GM23338 (cell line): ENCODE data around the gene C11orf52. TPM values are rescaled to one million over a fixed set of nuclear protein-coding genes. Genes with fewer than 3 reads are reported as not detected.

Experiments used
- ATAC-seq: fragments of 200-7000 bp; cut with Tn5 transposase; 3 replicates; pipeline ENCODE4 v1.9.1; 2020
- DNase-seq: peaks from one replicate; pipeline ENCODE4 v3.0.0-alpha.2; 2015; ENCODE audit warnings: low spot score
- H2AFZ ChIP-seq: fragments of 200-600 bp; sonication (generic); 2 replicates; pipeline ENCODE4 v1.8.0; 2016; ENCODE audit warnings: antibody characterized with exemption, mild to moderate bottlenecking, moderate library complexity
- H3F3A ChIP-seq: fragments of 200-600 bp; sonication (generic); replicated peaks from 2 replicates; pipeline ENCODE4 v1.8.0; 2017; ENCODE audit warnings: antibody characterized with exemption, mixed run types, low read depth
- H3K27ac ChIP-seq: fragments of 200-600 bp; sonication (generic); 2 replicates; pipeline ENCODE4 v1.6.1; 2016; ENCODE audit warnings: low read depth
- H3K27me3 ChIP-seq: fragments of 200-600 bp; sonication (generic); 2 replicates; pipeline ENCODE4 v1.8.0; 2016; ENCODE audit warnings: mild to moderate bottlenecking, mixed run types, moderate library complexity; ENCODE audit not compliant: insufficient read depth
- H3K36me3 ChIP-seq: fragments of 200-600 bp; sonication (generic); 2 replicates; pipeline ENCODE4 v1.8.0; 2016; ENCODE audit warnings: mild to moderate bottlenecking; ENCODE audit not compliant: insufficient read depth
- H3K4me1 ChIP-seq: fragments of 200-600 bp; sonication (generic); 2 replicates; pipeline ENCODE4 v1.8.0; 2016; ENCODE audit warnings: mild to moderate bottlenecking, moderate library complexity; ENCODE audit not compliant: insufficient read depth
- H3K4me2 ChIP-seq: fragments of 200-600 bp; sonication (generic); 2 replicates; pipeline ENCODE4 v1.7.1; 2017; ENCODE audit warnings: mixed run types
- H3K4me3 ChIP-seq: fragments of 200-600 bp; sonication (generic); 2 replicates; pipeline ENCODE4 v1.6.1; 2016; ENCODE audit warnings: mixed run types
- H3K79me2 ChIP-seq: fragments of 200-600 bp; sonication (generic); replicated peaks from 2 replicates; pipeline ENCODE4 v1.8.0; 2017; ENCODE audit warnings: mild to moderate bottlenecking; ENCODE audit not compliant: insufficient read depth
- H3K9me2 ChIP-seq: fragments of 200-600 bp; sonication (generic); 2 replicates; pipeline ENCODE4 v1.8.0; 2017; ENCODE audit not compliant: insufficient read depth
- H4K20me1 ChIP-seq: fragments of 200-600 bp; sonication (generic); replicated peaks from 2 replicates; pipeline ENCODE4 v1.8.0; 2017; ENCODE audit warnings: mild to moderate bottlenecking; ENCODE audit not compliant: insufficient read depth
- H3K27ac Mint-ChIP-seq: 2 replicates; pipeline ENCODE4 v1.8.0; 2020; ENCODE audit warnings: inconsistent platforms, mild to moderate bottlenecking, moderate library complexity, mixed read lengths
- H3K27me3 Mint-ChIP-seq: 3 replicates; pipeline ENCODE4 v1.8.0; 2022; ENCODE audit warnings: low read depth, mild to moderate bottlenecking, moderate library complexity, mixed read lengths, inconsistent platforms; ENCODE audit not compliant: insufficient read depth, poor library complexity
- H3K36me3 Mint-ChIP-seq: 3 replicates; pipeline ENCODE4 v1.8.0; 2021; ENCODE audit warnings: low read depth, mild to moderate bottlenecking, inconsistent platforms, moderate library complexity, mixed read lengths
- H3K4me1 Mint-ChIP-seq: 3 replicates; pipeline ENCODE4 v1.8.0; 2020; ENCODE audit warnings: mild to moderate bottlenecking, inconsistent platforms, mixed read lengths
- H3K4me3 Mint-ChIP-seq: 3 replicates; pipeline ENCODE4 v1.8.0; 2021; ENCODE audit warnings: moderate library complexity, mild to moderate bottlenecking, inconsistent platforms, mixed read lengths
- H3K9me3 Mint-ChIP-seq: 3 replicates; pipeline ENCODE4 v1.8.0; 2020; ENCODE audit warnings: moderate library complexity, mild to moderate bottlenecking, inconsistent platforms, mixed read lengths
- CREB1 ChIP-seq: fragments of 250-450 bp; sonication (Bioruptor Pico); IDR thresholded peaks from 2 replicates; pipeline ENCODE4 v1.5.0; 2020; ENCODE audit warnings: low read depth, mild to moderate bottlenecking, moderate library complexity
- CTCF ChIP-seq, 2 experiments: fragments of 200-600 bp in 1 of 2; sonication (generic) in 1 of 2; conservative IDR thresholded peaks; 2 replicates each; pipeline versions ENCODE4 v1.5.1 to v1.6.1; 2016 to 2017; ENCODE audit warnings: antibody characterized with exemption in 2 of 2, low read depth in 2 of 2, mild to moderate bottlenecking in 2 of 2, moderate library complexity in 1 of 2
- ETS1 ChIP-seq: IDR thresholded peaks from 2 replicates; pipeline ENCODE4 v1.6.1; 2016; ENCODE audit warnings: antibody characterized with exemption
- EZH2 ChIP-seq: fragments of 200-600 bp; sonication (generic); IDR thresholded peaks from one replicate; pipeline ENCODE4 v1.8.0; 2017; ENCODE audit warnings: antibody characterized with exemption, mild to moderate bottlenecking, low read depth; ENCODE audit not compliant: unreplicated experiment
- EZH2phosphoT487 ChIP-seq: fragments of 200-600 bp; sonication (generic); IDR thresholded peaks from one replicate; pipeline ENCODE4 v1.8.1; 2018; ENCODE audit warnings: antibody characterized with exemption; ENCODE audit not compliant: unreplicated experiment
- JUNB ChIP-seq: IDR thresholded peaks from one replicate; pipeline ENCODE4 v1.6.1; 2016; ENCODE audit warnings: antibody characterized with exemption; ENCODE audit not compliant: unreplicated experiment
- NANOG ChIP-seq: IDR thresholded peaks from 2 replicates; pipeline ENCODE4 v1.6.1; 2016; ENCODE audit warnings: antibody characterized with exemption, borderline replicate concordance
- POLR2AphosphoS5 ChIP-seq: IDR thresholded peaks from 2 replicates; pipeline ENCODE4 v1.6.1; 2016; ENCODE audit warnings: antibody characterized with exemption, low read depth
- REST ChIP-seq: IDR thresholded peaks from one replicate; pipeline ENCODE4 v1.6.1; 2018; ENCODE audit warnings: antibody characterized with exemption; ENCODE audit not compliant: unreplicated experiment
- STAT1 ChIP-seq: IDR thresholded peaks from one replicate; pipeline ENCODE4 v1.6.1; 2016; ENCODE audit warnings: antibody characterized with exemption; ENCODE audit not compliant: unreplicated experiment
- ZNF331 ChIP-seq: fragments of 250-450 bp; sonication (Bioruptor Pico); IDR thresholded peaks from 2 replicates; pipeline ENCODE4 v1.5.0; 2020; ENCODE audit warnings: low read depth, mild to moderate bottlenecking, moderate library complexity
- ZNF462 ChIP-seq: fragments of 250-450 bp; sonication (Bioruptor Pico); IDR thresholded peaks from 2 replicates; pipeline ENCODE4 v1.5.0; 2020; ENCODE audit warnings: mild to moderate bottlenecking, moderate library complexity
- polyA plus RNA-seq: library from polyadenylated mRNA; unstranded; fragments of >200 nt; fragmentation: Nextera tagmentation; extraction: Ambion mirVana; gene quantifications from 2 replicates; pipeline ENCODE4 v1.2.1, GENCODE V29; 2016
- total RNA-seq: library from RNA; depleted of rRNA; stranded (reverse); fragments of >200 nt; shearing (Covaris generic); gene quantifications from 2 replicates; pipeline ENCODE4 v1.2.3, GENCODE V29; 2014

Gene C11orf52
- total and polyA plus RNA-seq, 2 experiments from 2014 or later: 1.0 to 4.1 TPM

GRCh38 chr11:111939836-111940604, 21.3 kb downstream of the C11orf52 start:
- no peak for ATAC-seq
- peaks cover 48% of the 10 kb centered on the region for H3K4me1 Mint-ChIP-seq
- TF ChIP-seq CREB1 (no peak), JUNB (no peak), EZH2phosphoT487 (no peak), ZNF462 (CRISPR knock-in tag) (no peak), CTCF (conservative IDR thresholded peaks at IDR 0.05; ENCODE audit: low read depth in 2 of 2) (no peak), ZNF331 (CRISPR knock-in tag) (no peak), POLR2AphosphoS5 (no peak), REST (no peak), EZH2 (no peak), ETS1 (no peak), NANOG (no peak), STAT1 (no peak)
- Histone ChIP-seq H3K4me2 (no peak overlapping the region), H3K4me3 (no peak overlapping the region), H3K9me2 (no peaks in the 10 kb centered on the region), H3K27me3 (no peaks in the 10 kb centered on the region), H4K20me1 (no peaks in the 10 kb centered on the region; the same call in 1 of the 2 replicates), H3K27ac (no peak overlapping the region), H3K4me1 (peaks cover 34% of the 10 kb centered on the region), H3F3A (peaks cover 14% of the 10 kb centered on the region; the same call in 1 of the 2 replicates), H3K36me3 (no peaks in the 10 kb centered on the region), H2AFZ (no peak overlapping the region), H3K79me2 (peaks cover 17% of the 10 kb centered on the region; the same call in 1 of the 2 replicates)
- H3K27ac Mint-ChIP-seq: no peak overlapping the region
- H3K36me3 Mint-ChIP-seq: no peaks in the 10 kb centered on the region; the same call in 2 of the 3 replicates
- no peak overlapping the region for H3K4me3 Mint-ChIP-seq
- peaks cover 5% of the 10 kb centered on the region for H3K27me3 Mint-ChIP-seq
- no peaks in the 10 kb centered on the region; the same call in 2 of the 3 replicates for H3K9me3 Mint-ChIP-seq
- DNase-seq: no peak
